ENCODE results near the gene SMAD5. TPM values are rescaled to one million over a fixed set of nuclear protein-coding genes. Genes with fewer than 3 reads are reported as not detected.

The SMAD5 gene
- total and polyA plus RNA-seq, 2 of the 8 experiments (the other 6 are each of a cell fraction or from before 2014, with no cell fraction given) = 30.2 to 60.5 TPM

DNA sequence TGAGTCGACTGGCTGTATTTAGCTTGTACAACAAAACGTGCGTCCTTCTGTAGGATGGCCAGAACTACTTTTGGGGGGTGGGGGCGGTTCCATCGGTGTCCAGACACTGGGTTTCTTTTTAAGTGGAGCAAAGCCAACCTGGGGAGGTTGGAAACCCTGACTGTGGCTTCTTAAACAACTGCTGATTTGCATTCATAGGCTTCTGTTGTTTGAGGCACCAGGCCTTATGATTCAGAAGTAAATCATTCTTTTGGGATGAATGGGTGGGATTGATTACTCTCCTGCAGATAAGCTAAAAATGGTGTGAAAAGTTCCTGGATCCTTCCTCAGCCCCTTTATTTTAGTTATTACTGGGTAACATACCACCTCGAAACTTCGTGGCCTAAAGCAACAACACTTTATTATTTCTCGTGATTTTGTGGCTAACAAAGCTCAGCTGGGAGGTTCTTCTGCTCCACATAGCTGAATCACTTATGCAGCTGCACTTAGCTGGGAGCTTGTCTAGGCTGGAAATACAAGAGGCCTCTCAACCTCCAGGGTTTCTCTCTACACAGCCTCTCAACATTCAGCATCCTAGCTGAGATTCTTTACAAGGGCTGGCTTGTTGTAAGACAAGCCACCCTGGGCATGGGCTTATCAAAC lies 72.5 kb downstream of the SMAD5 start (continued):
- TF ChIP-seq HDAC2 (IDR thresholded peaks at IDR 0.05; ENCODE audit: borderline replicate concordance in 1 of 2, low read depth in 2 of 2, low read length in 2 of 2) (no peak), EP300 (IDR thresholded peaks at IDR 0.05; ENCODE audit: borderline replicate concordance in 1 of 2, low read depth in 2 of 2, low read length in 2 of 2) (no peak)

All from H1 (cell line).